Choroid plexus epithelial cell (primary cell): Measurements from ENCODE around the gene MKLN1.

Experiments used
- DNase-seq: peaks from one replicate; pipeline ENCODE4 v3.0.0-alpha.2; 2010; ENCODE audit warnings: low read depth
- H3K4me3 ChIP-seq: 2 replicates; pipeline ENCODE4 v1.5.1; 2011; ENCODE audit warnings: low read depth, mild to moderate bottlenecking, control low read depth, low read length, moderate library complexity
- CTCF ChIP-seq: conservative IDR thresholded peaks from 2 replicates; pipeline ENCODE4 v1.5.1; 2011; ENCODE audit warnings: low read depth, mild to moderate bottlenecking, control low read depth, inconsistent platforms, low read length, moderate library complexity

Gene MKLN1

DNA sequence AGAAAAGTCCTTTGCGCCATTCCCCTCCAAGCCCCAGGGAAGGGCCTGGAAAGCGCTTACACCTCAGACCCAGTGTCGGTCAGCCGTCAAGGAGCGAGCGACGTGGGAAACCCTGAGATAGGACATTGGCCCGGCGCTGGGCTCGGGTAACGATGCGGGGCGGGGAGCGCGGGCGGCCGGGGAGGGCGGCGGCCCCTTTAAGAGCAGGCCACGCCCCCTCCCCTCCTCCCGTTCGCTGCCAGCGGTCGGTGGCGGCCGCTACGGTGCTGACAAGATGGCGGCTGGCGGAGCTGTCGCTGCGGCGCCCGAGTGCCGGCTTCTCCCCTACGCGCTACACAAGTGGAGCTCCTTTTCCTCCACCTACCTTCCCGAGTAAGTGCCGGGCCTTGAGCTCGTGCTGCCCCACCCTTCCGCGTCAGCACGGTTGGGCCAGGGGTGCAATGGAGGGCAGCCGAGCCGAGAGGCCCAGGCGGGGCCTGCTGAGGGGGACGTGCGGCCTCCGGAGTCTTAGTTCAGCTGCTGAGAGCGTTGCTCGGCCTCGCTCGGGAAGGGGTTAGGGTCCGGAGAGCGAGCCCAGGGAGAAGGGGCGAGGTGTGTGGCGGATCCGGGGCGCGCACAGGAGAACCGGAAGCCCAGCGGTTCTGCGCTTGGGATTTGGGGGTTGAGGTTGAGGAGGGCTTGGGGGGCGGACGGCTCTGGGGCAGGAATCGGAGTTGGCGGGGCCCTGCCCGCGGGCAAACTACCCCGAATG is at the start of gene MKLN1:
Gene MKLN1 (plus strand): TSS at position 251 of the 751 bp plus-strand sequence. CDS start 24 bp downstream, at position 275.
- DNase-seq = peak; percentile 90
- H3K4me3 ChIP-seq = peak within 1 kb of the TSS; percentile 95
- no peak for TF ChIP-seq CTCF

- no peak overlapping the region for H3K4me3 ChIP-seq
- no peak for TF ChIP-seq CTCF
- DNase-seq = no peak
Measured at GRCh38 chr7:131279044-131279443, 48.6 kb upstream of the MKLN1 start.

GRCh38 chr7:131281266-131282048 is 46.2 kb upstream of the MKLN1 start:
- DNase-seq = no peak
- TF ChIP-seq CTCF = no peak
- no peak overlapping the region for H3K4me3 ChIP-seq

DNA sequence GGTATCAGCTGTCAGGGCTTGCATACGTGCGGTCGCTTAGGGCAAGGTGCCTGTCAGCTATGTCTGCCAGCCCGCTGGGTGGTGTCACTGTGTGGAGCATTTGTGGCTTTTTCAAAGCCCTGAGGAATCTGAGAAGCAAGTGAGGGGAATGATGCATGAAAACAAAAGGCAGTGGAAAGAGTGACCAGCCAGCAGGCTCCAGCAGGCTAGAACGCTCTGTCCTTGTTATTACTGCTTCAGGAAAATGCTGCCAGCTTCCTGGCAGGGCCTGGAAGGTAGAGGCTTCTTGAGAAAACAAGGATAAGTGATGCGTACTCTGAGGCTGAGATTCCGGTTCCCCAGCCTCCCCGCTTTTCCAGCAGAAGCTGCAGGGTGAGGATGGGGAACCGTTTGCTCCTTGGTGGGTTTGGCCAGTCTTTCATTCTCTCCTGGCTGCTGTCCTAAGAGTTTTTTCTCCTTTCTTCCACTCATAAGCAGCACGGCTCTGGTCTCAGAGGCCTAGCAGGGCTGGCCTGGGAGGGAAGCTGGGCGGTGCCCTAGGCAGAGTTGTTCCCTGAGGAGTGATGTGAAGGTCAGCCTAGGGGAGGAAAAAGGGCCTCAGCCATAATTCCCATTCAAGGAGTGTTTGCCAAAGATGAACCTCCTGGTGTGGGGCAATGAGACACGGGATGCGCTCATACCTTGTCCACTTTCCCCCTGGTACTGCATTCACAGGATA is 42.8 kb upstream of the MKLN1 start:
- no peak overlapping the region for H3K4me3 ChIP-seq
- TF ChIP-seq CTCF = no peak
- peak; percentile 11 for DNase-seq

GRCh38 chr7:131285556-131285955 is 42.1 kb upstream of the MKLN1 start:
- no peak for TF ChIP-seq CTCF
- H3K4me3 ChIP-seq = no peak overlapping the region
- no peak for DNase-seq

DNA sequence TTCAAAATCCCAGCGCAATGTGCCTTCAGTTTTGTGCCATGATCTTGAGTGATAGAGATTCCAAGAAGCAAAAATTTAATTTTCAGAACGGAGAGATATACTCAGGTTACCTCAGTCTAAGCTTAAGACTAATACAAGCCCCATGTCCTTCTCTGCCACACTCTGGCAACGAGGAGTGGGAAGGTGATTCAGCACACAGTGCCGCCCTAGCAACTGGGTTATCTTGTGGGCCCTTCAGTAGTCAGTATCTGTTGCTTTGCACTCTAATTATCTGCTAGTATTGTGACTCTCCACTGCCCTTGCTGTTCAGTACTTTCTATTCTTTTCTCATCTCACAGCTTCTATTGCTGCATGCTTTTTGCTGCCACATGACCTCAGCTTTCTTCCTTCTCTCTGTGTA is 39.2 kb upstream of the MKLN1 start:
- no peak overlapping the region for H3K4me3 ChIP-seq
- no peak for TF ChIP-seq CTCF
- no peak for DNase-seq
